Aorta (tissue), 5 donors: ENCODE data around the gene SH2D4B. TPM values are rescaled to one million over a fixed set of nuclear protein-coding genes. Genes with fewer than 3 reads are reported as not detected.
"Not testable (repeated sequence)": the region's sequence is repeated elsewhere in the genome, so short reads cannot be mapped to it uniquely, and the experiment has no call there.

Source experiments
- ATAC-seq: fragments of 200-7000 bp; cut with Tn5 transposase; one replicate; pipeline ENCODE4 v1.9.1; 2022; ENCODE audit warnings: moderate library complexity; ENCODE audit not compliant: low FRiP score
- DNase-seq, 2 donors: peaks; one replicate each; pipeline ENCODE4 v3.0.0-alpha.2; 2020
- H3K27ac ChIP-seq, 2 donors: one replicate each; pipeline ENCODE4 v1.5.1; 2013; ENCODE audit warnings: low read length in 2 of 2, mild to moderate bottlenecking in 2 of 2, moderate library complexity in 2 of 2, control low read depth in 1 of 2, inconsistent platforms in 1 of 2, low read depth in 1 of 2
- H3K27me3 ChIP-seq, 2 donors: one replicate each; pipeline ENCODE4 v1.6.1; 2013; ENCODE audit warnings: control low read depth in 1 of 2, low read length in 1 of 2, mild to moderate bottlenecking in 1 of 2, moderate library complexity in 1 of 2; ENCODE audit not compliant: insufficient read depth in 2 of 2, control insufficient read depth in 1 of 2
- H3K36me3 ChIP-seq, 2 donors: one replicate each; pipeline ENCODE4 v1.6.1; 2013; ENCODE audit warnings: control low read depth in 1 of 2, low read length in 1 of 2, mild to moderate bottlenecking in 1 of 2; ENCODE audit not compliant: insufficient read depth in 2 of 2, control insufficient read depth in 1 of 2
- H3K4me1 ChIP-seq, 2 donors: one replicate each; pipeline ENCODE4 v1.6.1; 2013; ENCODE audit warnings: low read length in 2 of 2, control low read depth in 1 of 2, mild to moderate bottlenecking in 1 of 2, moderate library complexity in 1 of 2; ENCODE audit not compliant: insufficient read depth in 2 of 2, control insufficient read depth in 1 of 2
- H3K4me3 ChIP-seq, 2 donors: one replicate each; pipeline ENCODE4 v1.5.1; 2013; ENCODE audit warnings: low read length in 2 of 2, control low read depth in 1 of 2, mild to moderate bottlenecking in 1 of 2
- H3K9me3 ChIP-seq: one replicate; pipeline ENCODE4 v1.6.1; 2013; ENCODE audit warnings: mild to moderate bottlenecking, low read length; ENCODE audit not compliant: control insufficient read depth
- WGBS, 2 donors: extraction: QIAGEN DNeasy Blood & Tissue Kit; methylation state at CpG; one replicate each; pipeline ENCODE4 v1.1.7; 2013; 5-methylcytosine and 5-hydroxymethylcytosine counted together
- intact Hi-C, 2 donors: fragments of 100-400 bp; cut with DNase I; formaldehyde crosslinking; loops; one replicate each; pipeline versions ENCODE4 v1.14.2 to v1.15.0; 2022
- polyA plus RNA-seq, 2 donors: library from polyadenylated mRNA; stranded (reverse); fragments of 200-250 nt; gene quantifications; one replicate each; pipeline ENCODE4 v1.2.3, GENCODE V29; 2013
- total RNA-seq, 2 donors: library from RNA; stranded (reverse); fragmentation: NEBNext Ultra II Directional; extraction: Animal tissue kit (Norgen Biotek cat#: 25700); gene quantifications; one replicate each; pipeline ENCODE4 v1.2.1, GENCODE V29; 2021
- donor health status: healthy with polysubstance abuse.
- donor health status: Bipolar disorder and iron deficiency.
- donor health status: DM: no; HTN: no; CAD: no.
- donor health status: DM: no; HTN: no; CAD: no.
- donor health status: DM: yes; HTN: yes; CAD: no.

The SH2D4B gene
- total and polyA plus RNA-seq, 4 donors, result 0.27 to 0.52 TPM; not detected in 2

DNA sequence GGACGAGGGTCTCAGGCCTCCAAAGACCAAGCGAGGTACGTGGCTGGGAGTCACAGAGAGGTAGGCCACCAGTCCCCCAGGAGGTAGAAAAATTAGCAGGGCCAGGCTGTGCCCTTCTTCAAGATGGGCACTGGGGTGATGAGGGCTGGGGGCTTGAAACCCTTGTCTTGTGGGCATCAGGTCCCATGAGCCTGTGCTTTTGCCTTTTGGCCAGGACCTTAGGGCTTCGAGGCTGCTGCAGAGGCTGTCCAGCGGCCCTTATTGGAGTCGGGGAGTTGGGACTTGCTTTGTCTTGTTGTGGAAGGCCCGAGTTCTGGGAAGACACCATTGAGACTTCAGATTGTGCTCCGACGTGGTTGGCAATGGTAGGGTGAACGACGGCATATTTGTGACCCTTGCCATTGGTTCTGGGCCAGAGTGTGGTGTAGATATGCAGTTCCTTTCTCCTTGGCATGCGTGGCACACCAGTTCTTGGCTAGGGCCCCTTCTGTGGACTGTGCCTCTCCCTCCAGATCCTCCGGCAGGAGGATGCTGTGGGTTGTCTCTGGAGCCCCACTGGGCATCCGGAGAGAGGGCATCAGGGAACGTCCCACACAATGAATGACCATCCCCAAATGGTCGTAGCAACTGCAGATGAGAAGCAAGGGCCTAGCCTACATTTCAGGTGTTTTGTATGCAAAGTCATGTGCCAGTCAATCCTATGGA, 931 bp downstream of the SH2D4B start:
- WGBS, 2 donors, result 86 to 87% methylated on average over 16 of the region's 16 CpGs
- Histone ChIP-seq H3K27ac (no peak overlapping the region), H3K4me1 (no peaks in the 10 kb centered on the region), H3K36me3 (no peaks in the 10 kb centered on the region), H3K9me3 (no peaks in the 10 kb centered on the region), H3K4me3 (no peak overlapping the region), H3K27me3 (no peaks in the 10 kb centered on the region)
- intact Hi-C loops, result no loop called here
- DNase-seq (no peak), ATAC-seq (peak; percentile 17)

DNA sequence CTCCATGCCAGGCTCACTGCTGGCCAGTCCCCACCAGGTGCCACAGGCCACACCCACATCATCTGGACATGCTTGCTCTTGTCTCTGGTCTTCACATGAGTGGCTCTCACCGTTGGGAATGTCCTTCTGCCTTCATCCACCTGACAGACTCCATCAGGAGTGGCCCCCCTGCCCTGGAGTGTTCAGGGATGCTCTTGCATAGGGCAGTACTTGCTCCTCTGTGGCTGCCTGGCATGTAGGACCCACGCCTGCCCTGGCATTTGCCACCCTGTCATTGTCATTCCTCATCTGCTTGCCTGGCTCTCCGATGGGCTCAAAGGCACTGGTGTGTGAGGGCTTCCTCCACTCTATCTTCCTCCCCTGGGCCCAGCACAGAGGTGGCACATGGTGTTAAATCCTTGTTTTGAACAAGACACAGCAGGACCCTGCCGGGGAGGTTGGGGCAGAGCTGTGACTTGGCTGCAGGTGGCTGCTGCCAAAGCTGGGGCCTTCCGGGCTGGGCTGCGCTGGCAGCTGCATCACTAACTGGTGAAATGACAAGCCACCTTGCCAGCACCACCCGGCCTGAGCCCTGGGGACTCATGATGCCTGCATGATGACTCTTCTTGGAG, 1.8 kb downstream of the SH2D4B start:
- no peaks in the 10 kb centered on the region for H3K36me3 ChIP-seq
- no peak overlapping the region for H3K4me3 ChIP-seq
- H3K9me3 ChIP-seq, result no peaks in the 10 kb centered on the region
- no peaks in the 10 kb centered on the region for H3K4me1 ChIP-seq
- ATAC-seq (no peak), DNase-seq (peak in 1 of 2 donors; percentile 35)
- no peaks in the 10 kb centered on the region for H3K27me3 ChIP-seq
- no peak overlapping the region for H3K27ac ChIP-seq
- intact Hi-C loops, result no loop called here
- WGBS, 2 donors, result 48 to 64% methylated on average over 7 of the region's 7 CpGs

DNA sequence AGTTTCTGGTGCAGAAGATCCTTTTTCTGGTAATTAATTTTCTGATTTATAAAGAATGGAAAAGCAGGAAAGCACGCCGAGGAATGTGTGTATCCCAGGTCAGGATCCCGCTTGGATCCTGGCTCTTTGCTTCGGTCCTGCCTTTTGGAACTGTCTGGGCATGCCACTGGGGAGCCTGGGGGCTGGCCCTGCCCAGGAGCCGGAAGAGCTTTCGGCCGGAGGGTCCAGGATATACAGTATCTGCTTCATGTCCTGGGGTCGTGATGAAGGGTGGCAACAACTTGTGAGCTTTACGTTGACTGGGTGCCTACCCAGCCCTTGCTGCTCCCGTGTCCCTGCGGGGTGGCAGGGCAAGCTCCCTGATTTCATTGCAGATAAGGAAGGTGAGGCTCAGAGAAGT, 2.4 kb downstream of the SH2D4B start:
- 81 to 82% methylated on average over 11 of the region's 11 CpGs for WGBS, 2 donors
- no peaks in the 10 kb centered on the region for H3K27me3 ChIP-seq
- no peak overlapping the region for H3K27ac ChIP-seq
- ATAC-seq (no peak), DNase-seq (no peak)
- no peak overlapping the region for H3K4me3 ChIP-seq
- H3K9me3 ChIP-seq, result no peaks in the 10 kb centered on the region
- no peaks in the 10 kb centered on the region for H3K36me3 ChIP-seq
- H3K4me1 ChIP-seq, result no peaks in the 10 kb centered on the region
- intact Hi-C loops, result no loop called here

DNA sequence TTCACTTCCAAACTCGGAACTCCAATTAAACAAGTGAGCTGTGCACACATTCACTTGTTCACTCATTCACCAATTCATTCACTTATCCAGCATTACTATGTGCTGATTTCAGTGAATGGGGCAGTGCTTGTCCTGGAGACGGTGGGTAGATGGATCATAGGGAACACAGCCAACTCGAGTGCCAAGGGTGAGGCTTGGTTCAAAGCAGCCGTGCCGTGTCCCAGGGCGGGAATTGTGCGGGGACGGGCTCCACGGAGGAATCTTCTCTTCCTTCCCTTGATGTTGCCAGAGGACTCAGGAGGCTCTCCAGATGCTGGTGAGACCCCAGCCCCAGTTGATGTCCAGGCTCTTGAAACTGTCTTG, 2.9 kb downstream of the SH2D4B start:
- H3K4me1 ChIP-seq, result no peaks in the 10 kb centered on the region
- no peaks in the 10 kb centered on the region for H3K9me3 ChIP-seq
- intact Hi-C loops, result no loop called here
- H3K27ac ChIP-seq, result no peak overlapping the region
- no peaks in the 10 kb centered on the region for H3K36me3 ChIP-seq
- ATAC-seq (no peak), DNase-seq (no peak)
- 66 to 70% methylated on average over 9 of the region's 9 CpGs for WGBS, 2 donors
- H3K4me3 ChIP-seq, result no peak overlapping the region
- no peaks in the 10 kb centered on the region for H3K27me3 ChIP-seq

DNA sequence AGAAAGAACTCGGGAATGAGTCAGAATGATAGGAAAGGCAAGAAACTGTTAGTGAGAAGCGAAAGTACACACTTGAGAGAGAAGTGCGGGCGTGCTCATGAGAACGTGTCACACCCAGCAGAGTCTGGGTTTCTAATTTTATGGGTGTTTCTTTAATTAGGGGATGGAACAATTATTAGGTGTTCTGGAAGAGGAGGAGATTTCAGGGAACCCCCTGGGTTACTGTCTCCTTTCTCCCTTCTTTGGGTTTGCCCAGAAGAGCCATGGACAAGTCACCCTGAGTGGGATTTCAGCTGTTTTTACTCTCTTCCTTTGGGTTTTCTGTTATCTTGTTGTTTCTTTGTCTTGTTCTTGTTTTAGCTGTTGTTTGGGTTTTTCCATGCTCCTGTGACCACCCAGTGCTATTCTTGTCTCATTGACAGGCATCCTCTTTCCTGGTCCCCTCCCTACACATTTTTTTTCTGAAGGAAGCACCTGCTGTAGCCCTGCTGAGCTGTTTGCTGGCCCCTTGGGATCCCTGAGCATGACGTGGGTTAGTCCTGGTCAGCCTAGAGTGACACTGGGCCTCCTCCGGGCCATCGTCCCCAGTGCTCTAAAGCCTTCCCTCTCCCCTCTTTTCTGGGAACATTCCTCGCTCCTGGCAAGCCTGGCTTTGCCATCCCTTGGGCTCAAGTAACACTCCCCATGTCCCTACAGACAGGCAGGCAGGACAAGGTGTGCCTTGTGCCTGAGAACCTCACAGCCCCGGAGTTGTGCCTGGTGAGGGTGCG, 3.5 kb downstream of the SH2D4B start:
- Histone ChIP-seq H3K4me3 (no peak overlapping the region), H3K36me3 (no peaks in the 10 kb centered on the region), H3K9me3 (no peaks in the 10 kb centered on the region), H3K27me3 (no peaks in the 10 kb centered on the region), H3K4me1 (no peaks in the 10 kb centered on the region), H3K27ac (no peak overlapping the region)
- DNase-seq (no peak), ATAC-seq (no peak)
- intact Hi-C loops, result no loop called here
- WGBS, 2 donors, result 79 to 86% methylated on average over 11 of the region's 11 CpGs

DNA sequence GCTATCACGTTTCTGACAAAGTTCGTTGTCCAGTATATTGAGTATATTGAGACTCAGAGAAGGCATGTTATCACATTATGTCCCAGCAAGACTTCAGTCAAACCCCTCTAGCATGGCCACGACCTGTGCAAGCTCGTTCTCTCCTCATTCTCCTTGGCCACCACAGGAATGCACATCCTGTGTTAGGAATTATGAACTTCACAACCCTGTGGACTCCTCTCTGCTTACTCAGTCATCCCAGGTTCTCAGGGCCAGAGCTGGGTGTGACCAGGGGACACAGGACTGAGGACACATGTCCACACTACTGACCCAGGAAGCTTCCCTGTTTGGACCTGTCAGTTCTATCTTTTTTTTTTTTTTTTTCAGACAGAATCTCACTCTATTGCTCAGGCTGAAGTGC, 4.4 kb downstream of the SH2D4B start:
- intact Hi-C loops, result no loop called here
- DNase-seq, result no peak
- H3K27me3 ChIP-seq, result no peaks in the 10 kb centered on the region
- no peak for ATAC-seq
- H3K36me3 ChIP-seq, result no peaks in the 10 kb centered on the region
- 79 to 84% methylated on average over 4 of the region's 4 CpGs for WGBS, 2 donors
- H3K4me1 ChIP-seq, result no peaks in the 10 kb centered on the region
- no peak overlapping the region for H3K27ac ChIP-seq
- no peak overlapping the region for H3K4me3 ChIP-seq
- H3K9me3 ChIP-seq, result no peaks in the 10 kb centered on the region

DNA sequence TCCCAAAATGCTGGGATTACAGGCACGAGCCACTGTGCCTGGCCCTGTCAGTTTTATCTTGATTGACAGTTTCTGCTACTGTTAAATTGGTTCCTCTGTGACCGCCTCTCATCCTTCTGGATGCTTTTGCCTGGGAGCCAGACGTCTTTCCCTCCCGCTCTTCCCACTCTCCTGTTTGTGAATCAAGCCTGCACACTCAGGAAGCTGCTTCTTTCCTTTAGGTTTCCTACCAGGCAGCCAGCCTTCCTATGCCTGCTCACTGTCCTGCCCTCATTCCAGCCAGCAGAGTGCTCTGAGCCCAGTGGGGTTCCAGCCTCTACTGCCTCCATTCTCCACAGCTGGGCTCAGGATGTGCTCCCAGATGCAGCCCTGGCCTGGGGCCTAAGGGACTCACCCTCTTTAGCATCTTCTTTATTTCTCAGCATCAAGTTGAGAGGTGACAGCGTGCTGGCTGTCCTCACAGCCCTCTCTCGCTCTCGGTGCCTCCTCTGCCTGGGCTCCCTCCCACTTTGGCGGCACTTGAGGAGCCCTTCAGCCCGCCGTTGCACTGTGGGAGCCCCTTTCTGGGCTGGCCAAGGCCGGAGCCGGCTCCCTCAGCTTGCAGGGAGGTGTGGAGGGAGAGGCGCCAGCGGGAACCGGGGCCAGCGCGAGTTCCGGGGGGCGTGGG, 5.1 kb downstream of the SH2D4B start:
- ATAC-seq, result no peak
- Histone ChIP-seq H3K9me3 (no peaks in the 10 kb centered on the region), H3K27me3 (no peaks in the 10 kb centered on the region), H3K27ac (no peak overlapping the region), H3K4me1 (no peaks in the 10 kb centered on the region), H3K4me3 (no peak overlapping the region), H3K36me3 (no peaks in the 10 kb centered on the region)
- intact Hi-C loops, result no loop called here
- WGBS, 2 donors, result 96% methylated on average over 11 to 19 of the region's 19 CpGs
- DNase-seq, result no peak

DNA sequence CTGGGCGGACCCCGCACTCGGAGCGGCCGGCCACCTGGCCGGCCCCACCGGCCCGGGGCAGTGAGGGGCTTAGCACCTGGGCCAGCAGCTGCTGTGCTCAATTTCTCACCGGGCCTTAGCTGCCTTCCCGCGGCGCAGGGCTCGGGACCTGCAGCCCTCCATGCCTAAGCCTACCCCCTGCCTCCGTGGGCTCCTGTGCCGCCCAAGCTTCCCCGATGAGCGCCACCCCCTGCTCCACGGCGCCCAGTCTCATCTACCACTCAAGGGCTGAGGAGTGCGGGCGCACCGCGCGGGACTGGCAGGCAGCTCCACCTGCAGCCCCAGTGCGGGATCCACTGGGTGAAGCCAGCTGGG, 5.6 kb downstream of the SH2D4B start:
- H3K27ac ChIP-seq, H3K27me3 ChIP-seq, ATAC-seq, DNase-seq, H3K9me3 ChIP-seq, H3K36me3 ChIP-seq, intact Hi-C loops, H3K4me1 ChIP-seq, H3K4me3 ChIP-seq: not testable (repeated sequence)
- WGBS, 2 donors, result 93 to 96% methylated on average over 20 to 25 of the region's 25 CpGs
